H1 (cell line): ENCODE data around the gene EVA1C. TPM values are rescaled to one million over a fixed set of nuclear protein-coding genes. Genes with fewer than 3 reads are reported as not detected.

ENCODE experiments used
- CTCF ChIA-PET: fragments of 300-600 bp; sonication (Branson Sonifier 250); formaldehyde crosslinking; loops from one replicate; lab custom pipeline; 2021; ENCODE audit not compliant: partially characterized antibody; lab: Charles Lee
- POLR2A ChIA-PET: fragments of 300-600 bp; sonication (Branson Sonifier 250); formaldehyde crosslinking; loops from one replicate; lab custom pipeline; 2021; ENCODE audit warnings: inconsistent platforms; ENCODE audit not compliant: partially characterized antibody; lab: Charles Lee
- DNase-seq, 2 experiments: peaks; one replicate each; pipeline versions ENCODE4 v3.0.0 to v3.0.0-alpha.2; 2010 to 2022; ENCODE audit warnings: low spot score in 2 of 2, low read depth in 1 of 2, mixed read lengths in 1 of 2
- FAIRE-seq: peaks from 2 replicates; lab custom pipeline; 2011; peaks lifted over from hg19 to GRCh38; lab: Jason Lieb, UNC
- H2AFZ ChIP-seq: 2 replicates; pipeline ENCODE4 v1.8.1; 2012; ENCODE audit warnings: low read length, inconsistent platforms
- H2AK5ac ChIP-seq: 2 replicates; pipeline ENCODE4 v1.6.1; 2013; ENCODE audit warnings: low read depth, low read length
- H2BK120ac ChIP-seq: replicated peaks from 2 replicates; pipeline ENCODE3; 2013; ENCODE audit warnings: low read depth, low read length, inconsistent platforms
- H2BK12ac ChIP-seq: 2 replicates; pipeline ENCODE4 v1.6.1; 2013; ENCODE audit warnings: low read depth, low read length
- H2BK15ac ChIP-seq: 2 replicates; pipeline ENCODE4 v1.6.1; 2013; ENCODE audit warnings: low read length
- H2BK20ac ChIP-seq: 2 replicates; pipeline ENCODE4 v1.6.1; 2013; ENCODE audit warnings: low read length
- H2BK5ac ChIP-seq: 2 replicates; pipeline ENCODE4 v1.6.1; 2013; ENCODE audit warnings: low read depth, low read length
- H3K14ac ChIP-seq: 2 replicates; pipeline ENCODE4 v1.6.1; 2013; ENCODE audit warnings: inconsistent platforms; ENCODE audit not compliant: insufficient read length
- H3K18ac ChIP-seq: 2 replicates; pipeline ENCODE4 v1.6.1; 2013; ENCODE audit warnings: low read length; ENCODE audit errors: extremely low read depth
- H3K23ac ChIP-seq: 2 replicates; pipeline ENCODE4 v1.6.1; 2013; ENCODE audit warnings: inconsistent platforms; ENCODE audit not compliant: insufficient read length
- H3K23me2 ChIP-seq: 2 replicates; pipeline ENCODE4 v1.6.1; 2013; ENCODE audit warnings: low read depth, low read length
- H3K27ac ChIP-seq: 2 replicates; pipeline ENCODE4 v1.6.1; 2011; ENCODE audit warnings: low read depth, low read length, inconsistent platforms
- H3K27me3 ChIP-seq, 4 experiments: replicated peaks in 1 of 4; 1 replicate in 1 of 4; 2 replicates in 3 of 4; pipeline versions ENCODE4 v1.6.1 to v1.8.1; 2011 to 2013; ENCODE audit warnings: low read length in 3 of 4, mild to moderate bottlenecking in 3 of 4, inconsistent platforms in 2 of 4, mixed read lengths in 2 of 4, moderate library complexity in 1 of 4; ENCODE audit not compliant: control insufficient read depth in 3 of 4, insufficient read depth in 3 of 4; ENCODE audit errors: extremely low read depth in 1 of 4
- H3K36me3 ChIP-seq, 4 experiments: 2 replicates each; pipeline versions ENCODE4 v1.6.1 to v1.8.1; 2011 to 2013; ENCODE audit warnings: mild to moderate bottlenecking in 4 of 4, low read length in 3 of 4, moderate library complexity in 2 of 4, control low read depth in 1 of 4, inconsistent platforms in 1 of 4; ENCODE audit not compliant: insufficient read depth in 4 of 4, control insufficient read depth in 2 of 4
- H3K4ac ChIP-seq: replicated peaks from 2 replicates; pipeline ENCODE3; 2013; ENCODE audit warnings: low read length, low read depth, mixed read lengths, inconsistent platforms; ENCODE audit not compliant: insufficient read length
- H3K4me1 ChIP-seq, 4 experiments: replicated peaks in 1 of 4; 1 replicate in 1 of 4; 2 replicates in 3 of 4; pipeline versions ENCODE4 v1.6.1 to v1.8.1; 2011 to 2013; ENCODE audit warnings: low read length in 3 of 4, inconsistent platforms in 2 of 4, mixed read lengths in 1 of 4; ENCODE audit not compliant: insufficient read depth in 4 of 4, control insufficient read depth in 3 of 4
- H3K4me2 ChIP-seq, 2 experiments: 2 replicates each; pipeline versions ENCODE4 v1.6.1 to v1.8.1; 2011 to 2013; ENCODE audit warnings: low read depth in 2 of 2, low read length in 2 of 2, control low read depth in 1 of 2, inconsistent platforms in 1 of 2, mild to moderate bottlenecking in 1 of 2; ENCODE audit not compliant: insufficient read depth in 1 of 2
- H3K4me3 ChIP-seq, 4 experiments: fragments of 200-600, 300-600 bp in 1 of 4; sonication (generic), shearing (Covaris generic), sonication (Bioruptor Twin) in 1 of 4; 2 replicates each; pipeline versions ENCODE4 v1.5.1 to v1.8.1; 2011 to 2016; ENCODE audit warnings: low read length in 4 of 4, low read depth in 3 of 4, control low read depth in 2 of 4, inconsistent platforms in 2 of 4, mild to moderate bottlenecking in 2 of 4, mixed read lengths in 1 of 4, moderate library complexity in 1 of 4; ENCODE audit not compliant: insufficient read depth in 2 of 4; ENCODE audit errors: extremely low read depth in 1 of 4
- H3K56ac ChIP-seq: replicated peaks from 2 replicates; pipeline ENCODE3; 2013; ENCODE audit warnings: low read depth, mild to moderate bottlenecking, mixed read lengths, low read length, inconsistent platforms; ENCODE audit not compliant: insufficient read length
- H3K79me1 ChIP-seq: 2 replicates; pipeline ENCODE4 v1.6.1; 2013; ENCODE audit warnings: low read depth, low read length, control low read depth
- H3K79me2 ChIP-seq, 2 experiments: 2 replicates each; pipeline versions ENCODE4 v1.6.1 to v1.8.1; 2012 to 2013; ENCODE audit warnings: low read length in 2 of 2, mild to moderate bottlenecking in 2 of 2, inconsistent platforms in 1 of 2; ENCODE audit not compliant: insufficient read depth in 2 of 2, control insufficient read depth in 1 of 2
- H3K9ac ChIP-seq, 4 experiments: replicated peaks in 1 of 4; 1 replicate in 1 of 4; 2 replicates in 3 of 4; pipeline versions ENCODE4 v1.6.1 to v1.8.1; 2011 to 2013; ENCODE audit warnings: low read depth in 3 of 4, low read length in 3 of 4, control low read depth in 2 of 4, mild to moderate bottlenecking in 2 of 4, moderate library complexity in 2 of 4, inconsistent platforms in 1 of 4; ENCODE audit errors: extremely low read depth in 1 of 4
- H3K9me3 ChIP-seq, 2 experiments: 2 replicates each; pipeline versions ENCODE4 v1.6.1 to v1.8.1; 2012 to 2013; ENCODE audit warnings: mild to moderate bottlenecking in 2 of 2, moderate library complexity in 2 of 2, control low read depth in 1 of 2, inconsistent platforms in 1 of 2, low read depth in 1 of 2, low read length in 1 of 2, mixed read lengths in 1 of 2; ENCODE audit not compliant: insufficient read depth in 2 of 2
- H4K20me1 ChIP-seq, 2 experiments: replicated peaks in 1 of 2; 2 replicates each; pipeline versions ENCODE3 to v1.8.1; 2011 to 2013; ENCODE audit warnings: inconsistent platforms in 2 of 2, low read length in 2 of 2, mild to moderate bottlenecking in 1 of 2; ENCODE audit not compliant: insufficient read depth in 2 of 2, control insufficient read depth in 1 of 2
- H4K5ac ChIP-seq: 2 replicates; pipeline ENCODE4 v1.6.1; 2013; ENCODE audit warnings: low read length, low read depth, mixed read lengths, inconsistent platforms; ENCODE audit not compliant: insufficient read length
- H4K8ac ChIP-seq: 2 replicates; pipeline ENCODE4 v1.8.0; 2013; ENCODE audit warnings: mild to moderate bottlenecking, moderate library complexity, low read length, inconsistent platforms; ENCODE audit not compliant: insufficient read depth; ENCODE audit errors: extremely low read depth
- H4K91ac ChIP-seq: replicated peaks from 2 replicates; pipeline ENCODE3; 2013; ENCODE audit warnings: low read length, mixed read lengths, inconsistent platforms; ENCODE audit not compliant: insufficient read length
- ATF3 ChIP-seq: IDR thresholded peaks from 2 replicates; pipeline ENCODE4 v1.6.1; 2011; ENCODE audit warnings: low read depth, mild to moderate bottlenecking, low read length; ENCODE audit not compliant: insufficient read depth
- CBX5 ChIP-seq: fragments of 300-800, 300-1000 bp; sonication (generic); IDR thresholded peaks from 2 replicates; pipeline ENCODE4 v1.7.1; 2016; ENCODE audit warnings: antibody characterized with exemption, low read length, low read depth
- CEBPB ChIP-seq: IDR thresholded peaks from 2 replicates; pipeline ENCODE4 v1.6.1; 2012; ENCODE audit warnings: low read depth, low read length
- E2F6 ChIP-seq: IDR thresholded peaks from 2 replicates; pipeline ENCODE4 v1.6.1; 2012; ENCODE audit warnings: inconsistent platforms
- GABPA ChIP-seq: IDR thresholded peaks from 2 replicates; pipeline ENCODE4 v1.6.1; 2011; ENCODE audit warnings: mild to moderate bottlenecking, low read length, moderate library complexity, borderline replicate concordance; ENCODE audit not compliant: insufficient read depth
- HDAC2 ChIP-seq, 2 experiments: fragments of 300-600 bp in 1 of 2; sonication (generic) in 1 of 2; IDR thresholded peaks; 2 replicates each; pipeline ENCODE4 v1.6.1; 2011 to 2012; ENCODE audit warnings: low read depth in 2 of 2, low read length in 2 of 2, mild to moderate bottlenecking in 2 of 2, moderate library complexity in 2 of 2, borderline replicate concordance in 1 of 2, inconsistent platforms in 1 of 2
- KDM1A ChIP-seq: fragments of 200-600, 300-600 bp; sonication (generic); IDR thresholded peaks from 2 replicates; pipeline ENCODE4 v1.7.1; 2016; ENCODE audit warnings: mild to moderate bottlenecking, low read length, borderline replicate concordance
- KDM4A ChIP-seq: IDR thresholded peaks from one replicate; pipeline ENCODE4 v1.7.1; 2012; ENCODE audit warnings: low read depth, mild to moderate bottlenecking, moderate library complexity, low read length, inconsistent platforms; ENCODE audit not compliant: severe bottlenecking
- MAX ChIP-seq: IDR thresholded peaks from 2 replicates; pipeline ENCODE4 v1.6.1; 2012; ENCODE audit warnings: inconsistent platforms
- NANOG ChIP-seq: IDR thresholded peaks from 2 replicates; pipeline ENCODE4 v1.6.1; 2011; ENCODE audit warnings: low read length, low read depth, mild to moderate bottlenecking, inconsistent platforms; ENCODE audit not compliant: insufficient read depth, poor library complexity, severe bottlenecking
- POLR2AphosphoS5 ChIP-seq: IDR thresholded peaks from 2 replicates; pipeline ENCODE4 v1.6.1; 2011; ENCODE audit warnings: low read depth, low read length
- SIRT6 ChIP-seq: IDR thresholded peaks from one replicate; pipeline ENCODE4 v1.7.1; 2012; ENCODE audit warnings: low read length, inconsistent platforms
- SP2 ChIP-seq: IDR thresholded peaks from 2 replicates; pipeline ENCODE4 v1.6.1; 2012; ENCODE audit warnings: mild to moderate bottlenecking, low read length, inconsistent platforms
- WGBS, 2 experiments: shearing (Covaris generic) in 1 of 2; methylation state at CpG; one replicate each; pipeline versions ENCODE4 v1.1.6 to v1.1.7; 2013 to 2015; ENCODE audit warnings: low lambda C conversion rate in 2 of 2, mixed read lengths in 2 of 2, inconsistent platforms in 1 of 2, low coverage in 1 of 2, missing lambda C conversion rate in 1 of 2; ENCODE audit not compliant: insufficient replicate concordance in 2 of 2, insufficient coverage in 1 of 2, insufficient read length in 1 of 2; ENCODE audit errors: extremely low coverage in 1 of 2, missing lambda C conversion rate in 1 of 2; 5-methylcytosine and 5-hydroxymethylcytosine counted together
- polyA plus RNA-seq, 7 experiments: library from polyadenylated mRNA; depleted of rRNA in 3 of 7; stranded (reverse) in 5 of 7; unstranded in 2 of 7; fragments of >200 nt in 5 of 7; fragments of 200-250 nt in 2 of 7; gene quantifications; 1 replicate in 5 of 7; 2 replicates in 1 of 7; 4 replicates in 1 of 7; pipeline versions ENCODE4 v1.2.1 to v1.2.3, GENCODE V29; 2011 to 2013; ENCODE audit warnings: missing spikeins in 2 of 7, mixed read lengths in 2 of 7
- total RNA-seq: library from RNA; stranded (reverse); fragmentation: NEBNext Ultra II Directional; extraction: Animal tissue kit (Norgen Biotek cat#: 25700); gene quantifications from 2 replicates; pipeline ENCODE4 v1.2.1, GENCODE V29; 2021

The EVA1C gene
- total and polyA plus RNA-seq, 2 of the 8 experiments (the other 6 are each of a cell fraction or from before 2014, with no cell fraction given), result 2.6 to 3.6 TPM

DNA sequence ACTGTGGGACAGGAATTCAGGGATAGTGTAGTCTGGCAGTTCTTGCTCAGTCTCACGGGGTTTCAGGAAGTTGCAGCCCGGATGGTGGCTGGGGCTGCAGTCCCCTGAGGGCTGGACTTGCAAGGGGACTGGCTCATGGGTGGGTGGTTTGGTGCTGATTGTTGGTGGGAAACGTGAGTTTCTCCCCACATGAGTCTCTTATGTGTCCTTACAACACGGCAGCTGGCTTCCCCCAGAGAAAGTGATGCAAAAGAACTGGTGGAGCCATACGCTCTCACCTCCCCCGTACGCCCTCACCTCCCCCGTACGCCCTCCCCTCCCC is 64.9 kb downstream of the EVA1C start:
- no peak overlapping the region for H3K9ac ChIP-seq
- H3K23ac ChIP-seq, result no peak overlapping the region
- no peak overlapping the region for H2BK15ac ChIP-seq
- no peak overlapping the region for H2BK120ac ChIP-seq
- H3K4ac ChIP-seq, result no peak overlapping the region
- H3K18ac ChIP-seq, result peak overlapping the region; percentile 89; the same call in 1 of the 2 replicates
- no peak overlapping the region for H3K27ac ChIP-seq
- H3K14ac ChIP-seq, result no peak overlapping the region
- FAIRE-seq (no peak), DNase-seq (no peak)
- H3K79me2 ChIP-seq, result no peaks in the 10 kb centered on the region
- no peak overlapping the region for H3K56ac ChIP-seq
- no peak overlapping the region for H4K5ac ChIP-seq
- H3K9me3 ChIP-seq, result no peaks in the 10 kb centered on the region
- ChIA-PET CTCF (no interaction called here), POLR2A (no interaction called here)
- no peak overlapping the region for H2BK12ac ChIP-seq
- H3K27me3 ChIP-seq, result no peaks in the 10 kb centered on the region
- H3K79me1 ChIP-seq, result no peaks in the 10 kb centered on the region
- peaks cover 0 to 10% (median 7%) of the 10 kb centered on the region in 4 experiments; a peak in 5 of 7 replicates for H3K4me1 ChIP-seq
- H3K4me2 ChIP-seq, result no peak overlapping the region
- 79% methylated on average over 4 of the region's 9 CpGs; no CpG with 5 or more reads in 1 of the 2 experiments for WGBS, 2 experiments
- H3K4me3 ChIP-seq, result no peak overlapping the region
- H4K91ac ChIP-seq, result no peak overlapping the region
- no peak overlapping the region for H2BK5ac ChIP-seq
- H2AFZ ChIP-seq, result no peak overlapping the region
- H3K23me2 ChIP-seq, result no peaks in the 10 kb centered on the region
- no peaks in the 10 kb centered on the region for H4K20me1 ChIP-seq
- no peak overlapping the region for H4K8ac ChIP-seq
- no peak overlapping the region for H2BK20ac ChIP-seq
- H3K36me3 ChIP-seq, result no peaks in the 10 kb centered on the region
- H2AK5ac ChIP-seq, result no peak overlapping the region
- TF ChIP-seq CBX5, result no peak
- no peak for TF ChIP-seq KDM4A
- TF ChIP-seq SIRT6, result no peak
- no peak for TF ChIP-seq NANOG
- no peak for TF ChIP-seq ATF3
- TF ChIP-seq MAX, result no peak
- no peak for TF ChIP-seq E2F6
- no peak for TF ChIP-seq SP2
- no peak for TF ChIP-seq POLR2AphosphoS5
- TF ChIP-seq GABPA, result no peak
- TF ChIP-seq HDAC2 (IDR thresholded peaks at IDR 0.05; ENCODE audit: borderline replicate concordance in 1 of 2, low read depth in 2 of 2, low read length in 2 of 2), result no peak
- TF ChIP-seq KDM1A, result no peak
- no peak for TF ChIP-seq CEBPB
